Effector CD4-positive, alpha-beta T cell (primary cell): ENCODE data around the gene TSPAN5.

Experiments
- DNase-seq: peaks from one replicate; pipeline ENCODE4 v3.0.0-alpha.2; 2020

TSPAN5 gene

DNA sequence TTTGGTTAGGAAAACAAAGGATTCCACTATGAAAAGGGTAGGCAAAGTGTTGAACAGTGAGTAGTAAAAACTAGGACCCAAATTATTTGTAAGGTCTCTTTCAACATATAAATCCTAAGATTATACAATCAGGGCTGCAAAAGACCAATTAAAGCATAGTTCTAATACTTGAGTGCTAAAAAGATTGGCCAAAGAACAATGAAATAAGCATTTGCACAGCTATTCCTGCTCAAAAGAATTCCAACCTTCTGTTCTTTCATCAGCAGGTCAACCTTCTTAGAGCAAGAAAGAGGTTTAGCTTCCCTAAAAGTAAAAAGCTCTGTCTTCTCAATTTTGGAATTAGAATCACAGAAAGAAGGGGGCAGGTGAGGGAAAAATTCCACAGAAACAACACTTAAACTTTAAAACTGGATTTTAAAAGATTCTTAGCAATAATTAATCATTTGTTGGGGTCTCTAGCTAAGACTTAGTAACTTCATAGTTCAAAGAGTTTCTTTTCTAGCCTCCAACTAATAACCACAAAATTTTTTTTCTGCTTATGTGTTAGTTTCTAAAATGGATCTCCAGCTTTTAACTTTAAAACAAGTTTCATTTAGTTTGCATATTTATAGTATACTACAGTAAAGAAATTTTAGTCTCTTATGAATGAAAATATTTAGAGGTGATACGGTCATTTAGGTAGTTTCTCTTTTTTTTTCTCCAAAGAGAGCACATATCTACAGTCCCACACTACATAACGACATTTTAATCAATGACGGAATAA, 16.3 kb downstream of the TSPAN5 start:
- DNase-seq: no peak

DNA sequence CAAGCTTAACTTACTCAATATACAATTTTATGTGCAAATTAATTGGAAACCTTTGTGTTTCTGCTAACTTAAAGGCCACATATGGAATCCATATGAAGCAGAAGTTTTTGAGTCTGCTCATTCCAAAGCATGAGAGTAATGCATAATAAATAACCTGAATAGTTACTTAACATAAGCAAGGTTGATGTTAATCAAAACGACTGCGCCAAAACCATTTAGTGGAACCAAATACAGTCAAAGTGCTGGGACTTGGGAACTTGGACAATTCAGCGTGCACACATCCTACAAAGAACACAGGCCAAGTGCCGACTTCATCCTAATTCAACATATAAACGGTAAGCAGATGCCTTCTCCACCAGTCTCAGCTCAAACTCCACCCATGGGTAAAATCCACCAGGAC, 17.0 kb downstream of the TSPAN5 start:
- no peak for DNase-seq

DNA sequence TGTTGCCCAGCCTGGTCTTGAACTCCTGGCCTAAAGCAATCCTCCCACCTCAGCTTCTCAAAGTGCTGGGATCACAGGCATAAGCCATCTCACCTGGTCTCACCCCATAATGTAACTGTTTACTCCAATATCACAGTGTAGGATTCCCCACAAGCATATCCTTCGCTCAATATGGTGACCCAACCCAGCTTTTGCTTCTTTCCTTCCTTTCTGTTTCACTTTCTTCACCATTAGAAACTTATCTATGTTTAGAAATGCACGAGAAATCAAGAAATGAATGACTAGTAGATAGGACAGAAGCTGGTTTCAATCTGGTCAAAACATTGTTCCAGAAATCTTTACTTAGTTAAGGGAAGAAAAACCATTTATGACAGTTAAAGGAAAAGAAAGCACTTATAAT, 18.9 kb downstream of the TSPAN5 start:
- no peak for DNase-seq

DNA sequence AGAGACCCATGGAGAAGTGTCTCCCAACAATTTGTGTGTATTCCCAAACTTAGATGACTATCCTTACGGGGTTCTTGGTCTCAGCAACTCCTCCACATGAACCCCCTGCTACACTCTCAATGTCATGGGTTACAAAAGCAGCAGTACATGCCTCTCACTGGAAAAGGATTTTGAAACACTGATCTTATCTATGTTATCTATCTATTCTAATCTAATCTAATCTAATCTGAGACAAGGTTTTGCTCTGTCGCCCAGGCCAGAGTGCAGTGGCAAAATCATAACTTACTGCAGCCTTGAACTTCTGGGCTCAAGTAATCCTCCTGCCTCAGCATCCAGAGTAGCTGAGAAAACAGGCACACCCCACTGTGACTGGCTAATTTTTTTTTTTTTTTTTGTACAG, 19.3 kb downstream of the TSPAN5 start:
- DNase-seq: no peak

DNA sequence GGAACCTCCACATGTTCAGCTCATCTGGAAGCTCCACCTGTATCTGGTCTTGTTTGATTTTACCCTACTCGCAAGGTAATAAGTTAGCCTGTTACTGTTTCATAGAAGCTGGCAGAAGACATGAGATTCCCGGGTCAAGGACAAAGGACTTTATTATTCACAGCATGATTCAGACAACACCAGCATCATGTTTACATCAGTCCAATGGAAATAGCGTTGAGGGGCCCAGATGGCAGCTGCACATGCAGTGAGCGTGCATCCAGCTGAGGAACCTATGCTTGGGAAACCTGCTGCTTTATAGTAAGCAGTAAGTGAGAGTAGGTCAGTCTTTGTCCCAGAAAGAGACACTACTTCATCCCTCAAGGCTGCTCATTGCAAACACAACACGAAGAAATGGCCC, 19.8 kb downstream of the TSPAN5 start:
- no peak for DNase-seq

DNA sequence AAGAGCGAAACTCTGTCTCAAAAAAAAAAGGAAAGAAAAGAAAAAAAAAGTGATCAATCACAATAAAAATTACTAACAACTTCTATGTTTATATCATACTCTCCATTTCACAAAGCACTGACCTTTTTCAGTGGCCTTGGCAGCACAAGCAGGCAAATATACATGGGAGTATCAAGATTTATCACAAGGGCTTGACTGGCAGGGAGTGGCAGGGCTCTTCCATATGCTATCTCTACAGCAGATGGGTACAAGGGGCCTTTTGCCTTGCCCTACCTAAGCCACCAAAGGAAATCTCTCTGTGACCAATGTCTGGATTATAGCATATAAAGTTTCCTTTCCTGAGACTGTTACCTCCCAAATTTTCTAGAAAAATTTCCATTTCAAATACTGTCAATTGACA, 24.4 kb downstream of the TSPAN5 start:
- DNase-seq: no peak

DNA sequence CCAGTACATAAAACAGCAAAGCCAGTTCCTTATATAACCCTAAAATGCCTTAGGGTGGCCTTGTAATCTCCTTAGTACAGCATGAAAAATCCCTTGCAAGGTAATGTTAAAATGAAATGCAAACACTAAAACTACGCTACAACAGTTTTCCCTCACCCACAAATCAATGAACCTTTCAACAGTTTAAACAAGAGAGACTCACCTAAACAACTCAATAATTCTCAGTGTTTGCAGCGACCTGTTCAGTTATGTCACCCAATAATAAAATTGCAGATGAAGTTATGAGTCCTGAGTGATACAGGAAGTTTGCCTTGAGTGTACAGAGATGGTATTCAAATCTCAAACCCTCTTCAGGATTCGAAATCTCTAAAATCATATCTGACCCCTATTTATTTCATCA, 25.3 kb downstream of the TSPAN5 start:
- DNase-seq: no peak

DNA sequence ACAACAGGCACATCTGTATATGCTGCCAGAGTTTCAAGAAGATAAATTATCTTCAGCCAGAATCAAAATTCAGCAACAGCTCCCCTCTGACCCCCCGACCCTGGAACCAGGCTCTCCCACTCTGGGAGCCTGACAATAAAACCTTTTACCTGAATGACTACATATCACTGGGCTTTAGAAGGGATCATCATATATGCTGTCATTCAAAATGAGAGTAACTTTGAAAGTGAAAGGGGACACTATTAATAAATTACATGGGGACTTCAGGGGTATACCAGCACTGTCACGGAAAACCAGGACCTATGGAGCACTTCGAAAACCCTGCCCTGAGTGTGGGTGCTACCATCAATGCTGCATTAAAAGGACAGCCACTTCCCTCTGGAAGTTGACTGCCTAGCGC, 26.2 kb downstream of the TSPAN5 start:
- no peak for DNase-seq

DNA sequence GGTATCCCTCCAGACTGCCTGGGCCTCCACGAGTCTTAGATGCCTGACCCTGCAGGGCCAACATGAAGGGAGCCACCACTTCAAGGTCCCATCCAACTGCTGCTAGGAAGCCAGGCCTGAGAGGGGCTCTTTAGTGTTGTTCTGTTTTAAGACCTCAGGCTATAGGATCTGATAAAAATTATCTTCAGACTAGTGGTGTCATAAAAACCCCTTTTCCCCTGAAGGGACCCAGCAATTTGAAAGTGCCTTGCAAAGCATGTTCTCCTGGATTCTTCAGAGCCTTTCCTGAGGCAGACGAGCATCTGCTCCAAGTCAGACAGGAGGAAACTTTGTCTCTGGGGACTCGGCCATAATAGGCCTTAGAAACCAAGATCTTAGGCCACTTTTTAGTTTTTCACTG, 26.9 kb downstream of the TSPAN5 start:
- no peak for DNase-seq

DNA sequence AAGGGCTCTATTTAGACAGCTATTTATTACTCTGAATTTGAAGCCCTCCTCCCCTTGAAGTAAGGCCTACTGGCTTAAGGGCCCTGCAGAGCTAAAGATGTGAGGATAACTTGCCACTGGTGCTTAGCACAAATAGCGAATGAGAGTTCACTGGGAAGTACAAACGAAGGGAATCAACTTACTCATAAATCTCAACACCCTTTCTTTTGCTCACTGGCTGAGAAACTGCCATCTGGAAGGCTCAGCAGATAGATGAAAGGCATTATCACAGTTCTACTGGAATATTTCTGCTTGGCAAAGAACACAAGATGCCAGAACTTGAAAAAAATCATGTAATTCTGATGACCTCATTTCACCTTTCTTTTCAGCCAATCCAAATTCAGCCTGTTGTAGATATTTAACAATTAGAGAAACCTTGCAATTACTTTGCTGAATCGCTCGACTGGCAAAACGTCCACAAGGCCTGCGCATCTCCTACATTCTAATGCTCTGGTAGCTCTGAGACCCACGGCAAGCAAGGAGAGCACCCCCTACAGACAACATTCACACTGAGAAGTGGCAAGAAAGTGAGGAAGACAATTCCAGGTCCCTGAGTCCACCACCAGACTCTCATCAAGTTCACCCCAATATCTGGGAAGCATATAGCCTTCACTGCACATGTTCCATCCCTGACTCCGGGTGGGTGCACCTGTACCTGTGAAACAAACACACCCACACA, 27.5 kb downstream of the TSPAN5 start:
- DNase-seq: no peak

DNA sequence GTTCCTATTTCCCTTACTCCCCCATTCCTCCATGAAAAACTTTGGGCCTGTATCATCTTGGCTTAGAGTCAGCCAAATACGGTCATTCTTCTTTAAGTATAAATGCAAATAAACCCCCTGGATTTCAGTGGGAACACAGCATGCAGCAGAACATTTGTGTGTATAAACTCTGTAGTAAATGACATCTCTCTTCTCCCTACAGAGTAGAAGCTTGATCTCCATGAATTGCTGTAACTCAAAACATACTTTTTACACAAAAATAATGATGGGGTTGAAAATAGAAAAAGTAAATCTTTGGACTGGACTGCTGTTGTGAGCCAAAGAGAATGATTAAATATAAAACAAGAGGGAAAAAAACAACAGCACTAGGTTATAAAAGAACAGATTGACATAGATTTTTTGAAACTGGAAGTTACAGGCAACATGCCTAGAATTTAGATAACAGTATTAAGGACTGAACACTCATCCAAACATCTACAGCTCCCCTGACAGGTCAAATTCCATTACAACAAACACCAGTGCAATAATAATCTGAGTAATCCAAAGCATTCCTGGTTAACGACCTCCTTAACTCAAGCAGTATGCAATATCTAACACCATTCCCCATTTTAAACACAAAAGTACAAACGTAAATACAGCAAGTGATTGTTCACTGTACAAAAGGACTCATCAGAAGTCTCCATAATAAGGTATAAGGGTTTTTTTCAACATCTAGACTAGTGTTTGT, 30.7 kb downstream of the TSPAN5 start:
- no peak for DNase-seq

DNA sequence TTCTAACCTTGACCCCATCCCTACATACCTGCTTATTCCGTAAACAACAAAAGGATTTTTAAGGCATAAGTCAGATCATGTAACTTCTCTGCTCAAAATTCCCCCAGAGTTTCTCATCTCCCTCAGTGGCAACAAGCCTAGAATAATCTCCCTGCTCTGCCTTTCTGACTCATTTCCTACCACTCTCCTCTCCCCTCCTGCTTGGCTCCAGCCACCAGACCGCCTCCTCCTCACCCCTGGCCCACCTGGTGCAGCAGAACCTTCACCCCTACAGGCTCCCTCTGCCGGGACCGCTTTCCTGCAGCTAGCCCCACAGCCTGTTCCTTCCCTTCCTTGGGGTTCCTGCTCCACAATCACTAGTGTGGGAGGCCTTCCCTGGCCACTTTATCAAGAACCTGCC, 32.1 kb downstream of the TSPAN5 start:
- DNase-seq: no peak

DNA sequence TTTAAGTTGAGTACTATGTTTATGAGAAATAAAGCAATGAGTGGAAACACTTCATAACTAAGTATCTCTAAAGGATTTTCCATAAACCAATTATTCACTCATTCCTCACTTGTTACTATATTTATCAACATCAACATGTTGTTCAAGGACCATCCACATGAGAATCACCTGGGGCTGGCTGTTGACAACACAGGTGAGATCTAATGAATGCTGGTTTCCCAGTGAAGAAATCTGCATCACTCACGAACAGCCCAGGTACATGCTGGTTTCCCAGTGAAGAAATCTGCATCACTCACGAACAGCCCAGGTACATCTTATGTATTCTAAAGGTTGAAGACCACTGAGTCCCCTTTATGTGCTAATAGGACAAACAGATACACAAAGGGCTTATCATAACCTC, 32.5 kb downstream of the TSPAN5 start:
- no peak for DNase-seq

DNA sequence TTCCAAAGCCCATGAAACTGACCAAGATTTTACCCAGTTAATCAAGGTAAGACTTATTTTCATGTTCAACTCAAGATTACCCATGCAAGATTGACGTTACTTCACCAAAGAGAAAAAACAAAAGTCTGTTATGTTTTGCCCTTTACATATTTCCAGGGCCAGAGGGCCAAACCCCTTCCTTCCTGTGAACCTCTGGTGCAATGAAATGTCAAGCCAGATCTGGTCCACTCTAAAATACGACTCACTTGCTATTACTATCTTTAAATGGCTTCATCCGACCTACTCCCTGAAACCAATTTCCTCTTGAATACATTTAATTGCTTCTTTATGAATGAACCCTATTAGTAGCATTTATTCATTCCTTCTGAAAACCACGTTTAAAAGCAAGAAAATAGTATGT, 33.0 kb downstream of the TSPAN5 start:
- DNase-seq: no peak

DNA sequence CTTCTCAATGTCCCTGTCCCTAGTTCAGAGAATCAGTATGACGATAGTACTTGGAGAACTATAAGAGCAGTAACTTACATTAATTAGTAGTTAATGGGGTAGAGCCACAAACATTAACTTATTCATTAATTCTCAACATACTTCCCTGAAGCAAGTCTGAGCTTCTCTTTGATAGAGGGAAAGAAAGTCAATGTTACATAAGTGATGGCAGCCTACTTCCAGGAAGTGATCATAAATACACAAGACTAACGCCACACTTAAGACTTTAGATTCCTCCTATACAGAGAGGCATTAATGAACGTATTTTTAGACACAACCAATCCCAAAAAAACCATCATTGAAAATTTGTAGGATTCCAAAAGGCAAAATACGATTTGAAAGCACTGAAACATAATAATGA, 33.8 kb downstream of the TSPAN5 start:
- no peak for DNase-seq

DNA sequence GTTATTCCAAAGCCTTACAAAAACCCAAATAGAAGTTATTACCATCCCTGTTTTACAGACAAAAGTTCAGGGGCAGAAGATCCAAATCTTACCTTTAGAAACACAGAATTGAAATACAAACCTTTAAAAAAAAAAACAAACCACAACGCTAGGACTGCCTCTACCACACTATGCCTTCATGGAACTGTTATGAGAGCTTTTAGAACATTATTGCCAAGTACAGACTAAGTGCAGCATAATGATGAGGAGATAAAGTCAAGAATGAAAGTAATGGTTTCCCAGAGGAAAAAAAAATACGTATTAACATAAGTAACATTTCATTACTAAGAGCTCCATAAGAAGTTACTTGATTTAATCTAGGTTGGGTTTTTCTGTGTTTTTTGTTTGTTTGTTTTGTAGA, 34.3 kb downstream of the TSPAN5 start:
- no peak for DNase-seq

DNA sequence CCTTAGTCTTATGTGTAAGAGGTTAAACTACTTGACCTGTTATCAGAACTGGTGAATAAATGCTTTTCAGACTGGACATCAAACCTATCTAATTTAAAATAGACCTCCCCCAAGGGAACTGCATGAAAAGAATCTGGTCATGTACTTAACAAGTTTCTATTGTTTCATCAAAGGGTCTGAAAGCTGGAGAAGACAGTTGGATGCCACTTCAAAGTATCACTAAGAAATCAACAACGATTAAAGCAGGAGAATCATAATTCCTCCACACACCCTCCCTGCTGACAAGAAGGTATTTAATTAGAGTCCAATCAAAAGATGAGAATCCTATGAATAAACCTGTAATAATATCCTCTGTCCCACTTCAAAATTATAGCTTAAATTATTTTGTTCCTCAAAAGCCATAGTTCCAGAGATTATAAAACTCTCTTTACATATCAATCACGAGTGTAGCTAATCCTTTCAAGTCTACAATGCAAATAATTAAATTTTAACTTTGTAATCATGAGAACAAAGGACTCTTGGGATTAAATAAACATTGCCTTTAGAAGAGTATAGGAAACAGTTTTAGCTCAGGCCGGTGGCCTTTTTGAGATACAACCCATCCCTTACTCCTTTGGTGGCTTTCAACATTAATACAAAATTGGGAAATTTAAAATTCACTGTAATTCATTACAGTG, 35.1 kb downstream of the TSPAN5 start:
- DNase-seq: no peak

DNA sequence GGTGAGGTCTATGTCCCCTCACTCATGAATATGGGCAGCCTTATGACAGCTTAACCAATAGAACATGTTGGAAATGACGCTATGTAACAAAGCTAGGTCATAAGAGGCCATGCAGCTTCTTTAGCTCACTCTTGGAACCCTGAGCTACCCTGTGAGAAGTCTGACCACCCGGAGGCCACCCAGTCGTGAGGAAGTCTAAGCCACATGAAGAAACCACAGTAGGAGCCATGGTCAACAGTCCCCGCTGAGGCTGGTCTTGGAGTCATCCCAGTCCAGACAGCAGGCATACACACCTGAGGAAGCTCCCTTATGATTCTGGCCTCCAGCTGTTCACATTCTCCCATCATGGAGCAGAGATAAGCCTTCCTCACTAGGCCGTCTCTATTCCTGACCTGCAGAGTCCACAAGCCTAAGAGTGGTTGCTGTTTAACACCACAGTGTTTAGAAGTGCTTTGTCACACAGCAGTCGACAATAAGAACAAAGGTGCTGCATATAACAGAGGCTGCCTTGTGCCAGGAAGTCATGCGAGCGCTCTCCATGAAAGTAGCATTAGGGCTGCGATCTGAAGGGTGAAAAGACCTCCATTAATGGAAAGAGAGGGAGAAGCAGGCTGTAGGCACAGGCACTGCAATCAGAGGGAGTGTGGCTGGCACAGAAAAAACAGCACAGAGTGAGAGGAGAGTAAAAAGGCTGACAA, 38.2 kb downstream of the TSPAN5 start:
- no peak for DNase-seq

DNA sequence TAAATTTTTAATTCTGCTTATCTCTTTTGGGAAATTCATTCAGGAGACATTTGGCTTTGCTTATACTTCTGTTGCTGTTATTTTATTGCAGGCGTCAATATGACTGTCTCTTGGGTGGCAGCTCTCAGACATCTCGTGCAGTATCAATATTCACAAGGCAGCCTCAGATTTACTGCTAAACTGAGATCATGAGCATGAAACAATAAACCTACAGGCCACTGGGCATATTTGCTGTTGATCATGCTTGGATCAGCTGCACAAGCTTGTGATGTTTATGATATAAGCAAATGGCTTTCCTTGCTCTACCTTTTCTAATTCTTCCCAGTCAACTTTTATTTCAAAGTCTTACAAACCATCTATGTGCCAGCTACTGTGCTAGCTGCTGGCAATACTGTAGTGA, 39.2 kb downstream of the TSPAN5 start:
- no peak for DNase-seq

DNA sequence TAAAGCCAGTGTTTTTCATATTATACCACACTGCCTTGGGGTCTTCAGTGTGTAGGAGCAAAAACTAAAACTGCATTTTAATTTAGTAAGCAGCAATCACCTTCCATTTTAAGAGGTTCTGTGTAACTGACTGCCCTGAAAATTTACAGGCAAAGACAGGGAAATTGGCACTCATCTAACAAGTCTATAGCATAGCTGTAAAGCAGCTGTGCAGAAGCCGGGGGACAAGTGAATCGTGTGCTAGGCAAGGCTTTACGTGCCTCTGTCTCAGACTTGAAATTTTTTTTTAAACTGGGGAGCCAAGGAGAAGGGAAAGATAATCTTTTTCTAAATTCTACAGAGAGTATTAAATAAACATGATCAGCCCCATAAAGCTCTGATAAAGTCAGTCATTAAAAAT, 39.7 kb downstream of the TSPAN5 start:
- no peak for DNase-seq

DNA sequence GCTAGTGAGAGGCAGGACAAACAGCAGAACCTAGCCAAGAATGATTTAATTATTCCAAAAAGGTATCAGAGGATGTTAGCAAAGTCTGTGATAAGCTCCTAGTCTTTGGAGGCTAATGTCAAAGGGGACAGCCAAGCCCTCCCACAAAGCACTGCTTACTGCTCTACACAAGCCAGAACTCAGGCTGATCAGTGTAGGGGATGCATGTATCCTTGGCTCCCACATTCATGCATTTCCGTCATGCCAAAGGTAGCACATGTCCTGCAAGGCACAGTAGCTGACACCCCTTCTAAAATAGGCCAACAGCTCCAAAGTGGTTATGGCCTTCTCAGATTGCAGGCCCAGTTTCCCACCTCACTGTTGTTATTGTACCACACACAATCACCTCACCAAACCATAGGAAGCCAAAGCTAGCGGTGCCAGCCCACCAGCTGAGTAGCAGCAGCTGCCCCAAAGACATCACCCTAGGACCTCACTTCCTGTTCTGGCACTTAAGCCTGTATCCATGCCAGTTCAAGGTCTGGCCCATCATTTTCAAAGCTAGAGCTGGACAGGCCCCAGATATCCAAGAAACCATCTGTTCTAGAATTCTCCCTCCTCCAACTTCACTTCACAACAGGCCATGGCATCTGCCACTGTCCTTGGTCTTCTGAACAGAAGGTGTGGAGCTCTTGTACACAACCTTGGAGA, 40.9 kb downstream of the TSPAN5 start:
- DNase-seq: no peak

DNA sequence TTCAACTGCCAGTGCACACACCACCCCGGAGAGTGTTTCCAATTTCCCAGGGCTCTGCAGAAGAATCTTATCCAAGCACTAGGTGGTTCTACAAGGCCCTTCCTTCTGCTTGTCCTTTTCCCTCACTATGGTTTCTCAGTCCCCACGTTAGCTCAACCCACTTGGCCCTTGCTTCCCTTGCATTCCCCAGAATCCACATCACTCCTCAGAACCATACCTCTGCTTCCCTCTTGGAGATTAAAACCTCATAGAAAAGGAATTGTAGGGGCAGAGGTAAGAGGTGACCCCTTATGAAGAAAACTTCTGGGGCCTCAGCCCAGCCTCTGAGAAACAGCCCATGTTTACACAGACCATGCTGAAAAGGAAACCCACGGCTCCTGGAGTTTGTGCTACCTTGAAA, 42.4 kb downstream of the TSPAN5 start:
- DNase-seq: no peak
